ENCODE measurements around the gene NEDD9.
A peak's percentile ranks its signal among the peaks of the same experiment; 100 is the strongest.

Gene NEDD9

DNA sequence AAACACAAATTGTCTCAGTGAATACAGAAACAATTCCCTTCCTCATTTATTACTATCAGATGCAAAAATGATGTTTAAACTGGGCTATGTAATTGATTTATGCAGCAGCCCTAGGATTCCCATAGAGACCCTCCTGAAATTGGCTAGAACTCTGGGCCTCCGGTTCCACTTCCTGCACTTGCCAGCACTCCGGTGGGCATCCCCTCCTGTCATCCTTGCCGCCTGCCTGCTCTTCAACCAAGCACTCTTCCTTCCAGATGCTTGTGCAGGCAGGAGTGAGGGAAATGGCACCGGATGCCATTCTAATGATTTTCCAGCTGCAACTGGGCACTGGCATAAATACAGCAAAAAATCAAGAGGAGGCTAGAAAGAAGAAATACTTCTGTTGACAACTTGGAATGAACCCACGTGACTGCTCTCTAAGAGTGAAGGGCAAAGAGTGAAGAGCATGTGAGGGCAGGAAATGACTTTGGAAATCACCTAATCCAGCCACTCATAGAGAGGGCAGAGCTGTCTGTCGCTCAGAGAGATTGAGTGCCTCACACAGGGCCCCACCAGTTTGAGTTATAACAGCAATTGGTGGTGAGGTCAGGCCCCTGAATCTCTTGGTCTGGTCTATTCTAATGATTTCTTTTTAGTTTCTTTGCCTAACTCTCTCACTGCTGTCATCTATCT, 3.7 kb upstream of the NEDD9 start:
- TF ChIP-seq TAF1 (IDR thresholded peaks at IDR 0.05; ENCODE audit: low read depth) (no peak), EP300 (IDR thresholded peaks at IDR 0.05; ENCODE audit: borderline replicate concordance) (no peak), EGR1 (IDR thresholded peaks at IDR 0.05) (no peak), RAD21 (IDR thresholded peaks at IDR 0.05; ENCODE audit: low read depth) (no peak), YY1 (IDR thresholded peaks at IDR 0.05; ENCODE audit: low read depth) (no peak)
- TF ChIP-seq, protein P1, sequence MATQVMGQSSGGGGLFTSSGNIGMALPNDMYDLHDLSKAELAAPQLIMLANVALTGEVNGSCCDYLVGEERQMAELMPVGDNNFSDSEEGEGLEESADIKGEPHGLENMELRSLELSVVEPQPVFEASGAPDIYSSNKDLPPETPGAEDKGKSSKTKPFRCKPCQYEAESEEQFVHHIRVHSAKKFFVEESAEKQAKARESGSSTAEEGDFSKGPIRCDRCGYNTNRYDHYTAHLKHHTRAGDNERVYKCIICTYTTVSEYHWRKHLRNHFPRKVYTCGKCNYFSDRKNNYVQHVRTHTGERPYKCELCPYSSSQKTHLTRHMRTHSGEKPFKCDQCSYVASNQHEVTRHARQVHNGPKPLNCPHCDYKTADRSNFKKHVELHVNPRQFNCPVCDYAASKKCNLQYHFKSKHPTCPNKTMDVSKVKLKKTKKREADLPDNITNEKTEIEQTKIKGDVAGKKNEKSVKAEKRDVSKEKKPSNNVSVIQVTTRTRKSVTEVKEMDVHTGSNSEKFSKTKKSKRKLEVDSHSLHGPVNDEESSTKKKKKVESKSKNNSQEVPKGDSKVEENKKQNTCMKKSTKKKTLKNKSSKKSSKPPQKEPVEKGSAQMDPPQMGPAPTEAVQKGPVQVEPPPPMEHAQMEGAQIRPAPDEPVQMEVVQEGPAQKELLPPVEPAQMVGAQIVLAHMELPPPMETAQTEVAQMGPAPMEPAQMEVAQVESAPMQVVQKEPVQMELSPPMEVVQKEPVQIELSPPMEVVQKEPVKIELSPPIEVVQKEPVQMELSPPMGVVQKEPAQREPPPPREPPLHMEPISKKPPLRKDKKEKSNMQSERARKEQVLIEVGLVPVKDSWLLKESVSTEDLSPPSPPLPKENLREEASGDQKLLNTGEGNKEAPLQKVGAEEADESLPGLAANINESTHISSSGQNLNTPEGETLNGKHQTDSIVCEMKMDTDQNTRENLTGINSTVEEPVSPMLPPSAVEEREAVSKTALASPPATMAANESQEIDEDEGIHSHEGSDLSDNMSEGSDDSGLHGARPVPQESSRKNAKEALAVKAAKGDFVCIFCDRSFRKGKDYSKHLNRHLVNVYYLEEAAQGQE (IDR thresholded peaks at IDR 0.05; ENCODE audit: low read depth) = no peak
- TF ChIP-seq, protein P2, sequence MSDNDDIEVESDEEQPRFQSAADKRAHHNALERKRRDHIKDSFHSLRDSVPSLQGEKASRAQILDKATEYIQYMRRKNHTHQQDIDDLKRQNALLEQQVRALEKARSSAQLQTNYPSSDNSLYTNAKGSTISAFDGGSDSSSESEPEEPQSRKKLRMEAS (IDR thresholded peaks at IDR 0.05) = no peak

- TF ChIP-seq, protein P3, sequence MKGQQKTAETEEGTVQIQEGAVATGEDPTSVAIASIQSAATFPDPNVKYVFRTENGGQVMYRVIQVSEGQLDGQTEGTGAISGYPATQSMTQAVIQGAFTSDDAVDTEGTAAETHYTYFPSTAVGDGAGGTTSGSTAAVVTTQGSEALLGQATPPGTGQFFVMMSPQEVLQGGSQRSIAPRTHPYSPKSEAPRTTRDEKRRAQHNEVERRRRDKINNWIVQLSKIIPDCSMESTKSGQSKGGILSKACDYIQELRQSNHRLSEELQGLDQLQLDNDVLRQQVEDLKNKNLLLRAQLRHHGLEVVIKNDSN (IDR thresholded peaks at IDR 0.05) = no peak
- TF ChIP-seq YY1 (IDR thresholded peaks at IDR 0.05; ENCODE audit: low read depth) = no peak
- no peak for TF ChIP-seq FOXM1 (IDR thresholded peaks at IDR 0.05; ENCODE audit: borderline replicate concordance, low read depth)
- TF ChIP-seq RAD21 (IDR thresholded peaks at IDR 0.05; ENCODE audit: low read depth) = no peak
- TF ChIP-seq NFIC (IDR thresholded peaks at IDR 0.05) = no peak
- TF ChIP-seq CEBPB (IDR thresholded peaks at IDR 0.05) = no peak
- TF ChIP-seq, protein P2 (IDR thresholded peaks at IDR 0.05) = no peak
These were observed 2.6 kb upstream of the NEDD9 start for GRCh38 chr6:11235062-11235461.

GRCh38 chr6:11233673-11234573, 1.5 kb upstream of the NEDD9 start:
- no peak for TF ChIP-seq CREB1 (IDR thresholded peaks at IDR 0.05; ENCODE audit: low read depth)
- TF ChIP-seq CEBPB (IDR thresholded peaks at IDR 0.05) = no peak
- no peak for TF ChIP-seq YY1 (IDR thresholded peaks at IDR 0.05; ENCODE audit: low read depth)
- TF ChIP-seq TCF12 (IDR thresholded peaks at IDR 0.05; ENCODE audit: low read depth) = no peak
- TF ChIP-seq TEAD4 (IDR thresholded peaks at IDR 0.05) = no peak
- TF ChIP-seq NFIC (IDR thresholded peaks at IDR 0.05) = no peak
- TF ChIP-seq, protein P2 (IDR thresholded peaks at IDR 0.05) = no peak
- TF ChIP-seq, protein P3 (IDR thresholded peaks at IDR 0.05) = no peak
- TF ChIP-seq EP300 (IDR thresholded peaks at IDR 0.05; ENCODE audit: borderline replicate concordance) = no peak
- TF ChIP-seq FOXM1 (IDR thresholded peaks at IDR 0.05; ENCODE audit: borderline replicate concordance, low read depth) = no peak
- TF ChIP-seq, protein P1 (IDR thresholded peaks at IDR 0.05; ENCODE audit: low read depth) = no peak
- no peak for TF ChIP-seq EGR1 (IDR thresholded peaks at IDR 0.05)
- no peak for TF ChIP-seq TAF1 (IDR thresholded peaks at IDR 0.05; ENCODE audit: low read depth)
- no peak for TF ChIP-seq RAD21 (IDR thresholded peaks at IDR 0.05; ENCODE audit: low read depth)
- TF ChIP-seq ZBTB7A (IDR thresholded peaks at IDR 0.05; ENCODE audit: low read depth) = no peak

- TF ChIP-seq TEAD4 (IDR thresholded peaks at IDR 0.05) (no peak), FOXM1 (IDR thresholded peaks at IDR 0.05; ENCODE audit: borderline replicate concordance, low read depth) (no peak), NFIC (IDR thresholded peaks at IDR 0.05) (no peak), TCF12 (IDR thresholded peaks at IDR 0.05; ENCODE audit: low read depth) (0 out of 2 replicates have a peak, but pooled peaks have one; percentile 3), TAF1 (IDR thresholded peaks at IDR 0.05; ENCODE audit: low read depth) (no peak)
- TF ChIP-seq, protein P1 (IDR thresholded peaks at IDR 0.05; ENCODE audit: low read depth) = no peak
These were observed 530 bp upstream of the NEDD9 start for GRCh38 chr6:11232770-11233626.

Data from Ishikawa (cell line).